Esophagus squamous epithelium (tissue), 5 donors: Measurements from ENCODE around the gene CLIC4. TPM values are rescaled to one million over a fixed set of nuclear protein-coding genes. Genes with fewer than 3 reads are reported as not detected.
A peak's percentile ranks its signal among the peaks of the same experiment; 100 is the strongest.
"Not testable (repeated sequence)": the region's sequence is repeated elsewhere in the genome, so short reads cannot be mapped to it uniquely, and the experiment has no call there.

Experiments
- DNase-seq: peaks from one replicate; lab custom pipeline; 2025; lab: John Stamatoyannopoulos, UW
- H3K27ac ChIP-seq, 4 donors: fragments of 200-600 bp; sonication (generic); one replicate each; pipeline ENCODE4 v1.5.1; 2016 to 2019; ENCODE audit warnings: mild to moderate bottlenecking in 1 of 4
- H3K27me3 ChIP-seq, 4 donors: fragments of 200-600 bp; sonication (generic); 1 replicate in 3 of 4; 2 replicates in 1 of 4; pipeline versions ENCODE4 v1.5.1 to v1.6.0; 2017 to 2021; ENCODE audit warnings: antibody characterized with exemption in 1 of 4
- H3K36me3 ChIP-seq, 3 donors: fragments of 200-600 bp; sonication (generic); one replicate each; pipeline ENCODE4 v1.5.1; 2016 to 2019
- H3K4me1 ChIP-seq, 3 donors: fragments of 200-600 bp; sonication (generic); one replicate each; pipeline ENCODE4 v1.5.1; 2017 to 2019
- H3K4me3 ChIP-seq, 4 donors: fragments of 200-600 bp; sonication (generic); 1 replicate in 3 of 4; 2 replicates in 1 of 4; pipeline ENCODE4 v1.5.1; 2016 to 2019; ENCODE audit warnings: mild to moderate bottlenecking in 2 of 4, moderate library complexity in 1 of 4
- H3K9me3 ChIP-seq, 3 donors: fragments of 200-600 bp; sonication (generic); one replicate each; pipeline ENCODE4 v1.5.1; 2016 to 2019
- POLR2A ChIP-seq, 4 donors: fragments of 450-650 bp; IDR thresholded peaks; one replicate each; pipeline ENCODE4 v1.6.1; 2017; ENCODE audit warnings: antibody characterized with exemption in 4 of 4, mild to moderate bottlenecking in 4 of 4, moderate library complexity in 3 of 4
- WGBS, 2 donors: methylation state at CpG; one replicate each; pipeline ENCODE4 v1.1.5; 2018; 5-methylcytosine and 5-hydroxymethylcytosine counted together
- intact Hi-C: fragments of 100-400 bp; cut with DNase I; formaldehyde crosslinking; loops from one replicate; pipeline ENCODE4 v1.15.0; 2022
- total RNA-seq, 4 donors: library from RNA; depleted of rRNA; stranded (reverse); fragments of >200 nt; gene quantifications; one replicate each; pipeline ENCODE4 v1.1.0, GENCODE V29; 2016
- TF ChIP-seq, protein P1 (sequence below), 6 experiments: fragments of 450-650 bp in 4 of 6; fragments of 200-600 bp in 2 of 6; sonication (generic) in 2 of 6; IDR thresholded peaks; one replicate each; pipeline ENCODE4 v1.5.1; 2016 to 2019; ENCODE audit warnings: antibody characterized with exemption in 6 of 6, mild to moderate bottlenecking in 4 of 6, moderate library complexity in 4 of 6
- donor health status: DM: yes; HTN: yes; CAD: no.

Gene CLIC4
- total RNA-seq, 4 donors from 2014 or later = 22.3 to 204 (median 69.0) TPM

DNA sequence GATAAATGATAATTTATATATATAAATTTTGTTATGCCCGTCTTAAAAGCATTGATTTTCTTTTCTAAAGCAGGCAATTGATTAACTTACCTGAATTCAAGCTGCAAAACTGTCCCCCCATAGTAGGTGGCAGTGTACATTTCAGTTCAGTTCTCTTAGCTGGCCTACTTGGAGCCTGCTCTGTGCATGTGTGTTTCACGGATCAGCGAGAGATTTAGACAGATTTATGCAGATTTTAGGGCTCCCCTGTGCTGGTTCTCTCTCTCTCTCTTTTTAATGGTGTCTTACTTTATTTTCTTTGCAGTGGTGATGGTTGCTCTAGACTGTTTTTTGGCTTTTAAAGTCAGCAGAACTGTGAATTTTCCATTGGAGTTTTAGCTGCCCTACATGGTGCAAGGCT, 30.7 kb downstream of the CLIC4 start:
- peak overlapping the region in 1 of 4 donors; percentile 12 for H3K27ac ChIP-seq
- 85 to 87% methylated on average over 3 of the region's 3 CpGs for WGBS, 2 donors
- H3K9me3 ChIP-seq = no peaks in the 10 kb centered on the region

DNA sequence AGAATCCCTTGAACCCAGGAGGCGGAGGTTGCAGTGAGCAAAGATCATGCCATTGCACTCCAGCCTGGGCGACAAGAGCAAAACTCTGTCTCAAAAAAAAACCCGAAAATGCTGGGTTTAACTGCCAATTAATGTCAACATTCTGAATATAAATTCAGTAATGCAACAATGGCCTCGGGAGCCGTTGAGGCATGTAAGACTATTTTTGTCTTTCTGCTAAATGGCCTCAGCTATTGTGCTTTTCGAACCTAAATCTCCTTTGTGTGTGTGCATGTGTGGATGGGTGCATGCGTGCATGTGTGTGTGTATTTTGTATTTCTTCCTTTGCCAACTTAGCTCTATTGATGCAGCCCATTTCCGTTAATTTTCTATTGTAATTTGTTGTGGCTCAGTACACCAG, 31.6 kb downstream of the CLIC4 start:
- TF ChIP-seq, protein P1, sequence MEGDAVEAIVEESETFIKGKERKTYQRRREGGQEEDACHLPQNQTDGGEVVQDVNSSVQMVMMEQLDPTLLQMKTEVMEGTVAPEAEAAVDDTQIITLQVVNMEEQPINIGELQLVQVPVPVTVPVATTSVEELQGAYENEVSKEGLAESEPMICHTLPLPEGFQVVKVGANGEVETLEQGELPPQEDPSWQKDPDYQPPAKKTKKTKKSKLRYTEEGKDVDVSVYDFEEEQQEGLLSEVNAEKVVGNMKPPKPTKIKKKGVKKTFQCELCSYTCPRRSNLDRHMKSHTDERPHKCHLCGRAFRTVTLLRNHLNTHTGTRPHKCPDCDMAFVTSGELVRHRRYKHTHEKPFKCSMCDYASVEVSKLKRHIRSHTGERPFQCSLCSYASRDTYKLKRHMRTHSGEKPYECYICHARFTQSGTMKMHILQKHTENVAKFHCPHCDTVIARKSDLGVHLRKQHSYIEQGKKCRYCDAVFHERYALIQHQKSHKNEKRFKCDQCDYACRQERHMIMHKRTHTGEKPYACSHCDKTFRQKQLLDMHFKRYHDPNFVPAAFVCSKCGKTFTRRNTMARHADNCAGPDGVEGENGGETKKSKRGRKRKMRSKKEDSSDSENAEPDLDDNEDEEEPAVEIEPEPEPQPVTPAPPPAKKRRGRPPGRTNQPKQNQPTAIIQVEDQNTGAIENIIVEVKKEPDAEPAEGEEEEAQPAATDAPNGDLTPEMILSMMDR (IDR thresholded peaks at IDR 0.05) = no peak
- no peak for TF ChIP-seq POLR2A (IDR thresholded peaks at IDR 0.05)
- WGBS, 2 donors = 51 to 57% methylated on average over 8 of the region's 8 CpGs
- H3K27ac ChIP-seq = peak overlapping the region in 1 of 4 donors; percentile 12

More for the DNA sequence above, 30.7 kb downstream of the CLIC4 start:
- DNase-seq = no peak
- Histone ChIP-seq H3K4me1 (peaks cover 0 to 37% (median 5%) of the 10 kb centered on the region in 3 donors), H3K4me3 (no peak overlapping the region), H3K27me3 (no peaks in the 10 kb centered on the region), H3K36me3 (peaks cover 0 to 3% (median 0%) of the 10 kb centered on the region in 3 donors)
- intact Hi-C loops = no loop called here
- no peak for TF ChIP-seq POLR2A (IDR thresholded peaks at IDR 0.05)
- TF ChIP-seq, protein P1 (IDR thresholded peaks at IDR 0.05) = no peak

DNA sequence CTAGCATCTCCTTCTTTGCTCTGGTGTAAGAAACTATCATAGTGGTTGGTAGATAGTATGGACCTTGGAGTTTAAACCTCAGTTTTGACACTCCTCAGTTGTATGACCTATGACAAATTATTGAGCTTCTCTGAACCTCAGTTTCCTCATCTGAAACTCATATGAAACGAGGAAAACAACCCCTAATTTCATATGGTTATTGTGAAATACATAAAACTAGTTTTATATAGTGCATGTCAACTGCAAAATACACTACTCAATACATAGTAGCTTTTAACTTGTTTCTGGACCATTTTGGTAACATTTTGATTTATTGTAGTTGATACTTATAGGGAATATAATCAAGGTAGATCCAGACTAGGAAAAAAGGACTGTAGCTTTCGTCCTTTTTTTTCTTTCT, 32.9 kb downstream of the CLIC4 start:
- TF ChIP-seq, protein P1 (IDR thresholded peaks at IDR 0.05) = no peak
- TF ChIP-seq POLR2A (IDR thresholded peaks at IDR 0.05) = no peak
- intact Hi-C loops = no loop called here
- H3K27me3 ChIP-seq = no peaks in the 10 kb centered on the region
- no peak overlapping the region for H3K27ac ChIP-seq
- peaks cover 0 to 22% (median 5%) of the 10 kb centered on the region in 3 donors for H3K4me1 ChIP-seq
- DNase-seq = no peak
- H3K4me3 ChIP-seq = no peak overlapping the region
- H3K36me3 ChIP-seq = peaks cover 0 to 3% (median 0%) of the 10 kb centered on the region in 3 donors
- 67 to 69% methylated on average over 2 of the region's 2 CpGs for WGBS, 2 donors
- H3K9me3 ChIP-seq = no peaks in the 10 kb centered on the region

More for the DNA sequence above, 31.6 kb downstream of the CLIC4 start:
- intact Hi-C loops = no loop called here
- Histone ChIP-seq H3K4me3 (no peak overlapping the region), H3K9me3 (no peaks in the 10 kb centered on the region), H3K4me1 (peaks cover 0 to 28% (median 5%) of the 10 kb centered on the region in 3 donors), H3K27me3 (no peaks in the 10 kb centered on the region), H3K36me3 (peaks cover 0 to 3% (median 0%) of the 10 kb centered on the region in 3 donors)
- DNase-seq = no peak

DNA sequence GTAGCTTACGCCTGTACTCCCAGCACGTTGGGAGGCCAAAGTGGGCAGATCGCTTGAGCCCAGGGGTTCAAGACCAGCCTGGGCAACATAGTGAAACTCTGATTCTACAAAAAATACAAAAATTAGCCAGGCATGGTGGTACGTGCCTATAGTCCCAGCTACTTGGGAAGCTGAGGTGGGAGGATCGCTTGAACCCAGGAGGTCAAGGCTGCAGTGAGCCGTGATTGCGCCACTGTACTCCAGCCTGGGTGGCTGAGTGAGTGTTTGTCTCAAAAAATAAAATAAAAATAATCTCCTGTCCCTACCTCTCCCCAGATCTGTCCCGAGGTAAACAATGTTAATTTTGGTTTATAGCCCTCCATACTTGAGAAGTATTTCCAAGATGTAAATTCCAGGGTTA, 34.0 kb downstream of the CLIC4 start:
- 93% methylated on average over 8 of the region's 8 CpGs for WGBS, 2 donors
- intact Hi-C loops, H3K9me3 ChIP-seq, H3K27ac ChIP-seq, H3K36me3 ChIP-seq, H3K4me3 ChIP-seq, H3K27me3 ChIP-seq, DNase-seq: not testable (repeated sequence)
- H3K4me1 ChIP-seq = peaks cover 0 to 29% (median 5%) of the 10 kb centered on the region in 3 donors

DNA sequence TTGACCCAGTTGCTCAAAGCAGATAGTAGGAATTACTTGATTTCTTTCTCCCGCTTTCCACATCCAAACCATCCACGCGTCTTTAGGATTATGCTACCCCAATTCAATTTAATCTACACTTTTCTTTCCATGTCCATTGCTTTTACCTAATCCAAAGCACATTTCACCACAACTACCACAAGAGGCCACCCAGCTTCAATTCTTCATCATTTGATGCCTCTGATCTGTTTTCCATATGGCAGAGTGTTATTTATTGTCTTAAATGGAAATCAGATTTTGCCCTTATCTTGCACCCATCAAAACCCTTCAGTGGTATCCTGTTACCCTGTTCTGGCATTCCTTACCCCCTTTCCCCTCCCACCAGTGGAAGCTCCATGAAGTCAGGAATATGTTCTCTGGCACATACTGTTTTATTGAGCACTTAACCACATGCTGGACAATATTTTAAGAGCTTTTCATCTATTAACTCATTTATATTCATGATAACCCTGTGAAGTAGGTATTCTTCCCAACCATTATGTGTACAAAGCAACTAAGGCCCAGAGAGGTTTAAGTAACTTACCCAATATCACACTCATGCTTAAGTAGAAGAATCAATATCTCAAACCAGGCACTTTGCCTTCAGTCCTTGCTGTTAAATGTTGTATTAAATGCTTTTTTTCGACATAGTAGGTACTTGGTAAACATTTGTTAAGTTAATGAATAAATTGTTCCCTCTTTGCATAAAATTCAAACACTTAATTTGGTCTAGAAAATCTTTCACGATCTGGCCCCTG, 34.6 kb downstream of the CLIC4 start:
- peak overlapping the region in 1 of 4 donors; percentile 26 for H3K27ac ChIP-seq
- intact Hi-C loops = no loop called here
- H3K9me3 ChIP-seq = no peaks in the 10 kb centered on the region
- H3K4me3 ChIP-seq = no peak overlapping the region
- H3K27me3 ChIP-seq = no peaks in the 10 kb centered on the region
- no peaks in the 10 kb centered on the region for H3K36me3 ChIP-seq
- WGBS, 2 donors = 86 to 92% methylated on average over 5 of the region's 5 CpGs
- DNase-seq = no peak
- H3K4me1 ChIP-seq = peaks cover 0 to 34% (median 5%) of the 10 kb centered on the region in 3 donors
- TF ChIP-seq, protein P1 (IDR thresholded peaks at IDR 0.05) = no peak
- no peak for TF ChIP-seq POLR2A (IDR thresholded peaks at IDR 0.05)

DNA sequence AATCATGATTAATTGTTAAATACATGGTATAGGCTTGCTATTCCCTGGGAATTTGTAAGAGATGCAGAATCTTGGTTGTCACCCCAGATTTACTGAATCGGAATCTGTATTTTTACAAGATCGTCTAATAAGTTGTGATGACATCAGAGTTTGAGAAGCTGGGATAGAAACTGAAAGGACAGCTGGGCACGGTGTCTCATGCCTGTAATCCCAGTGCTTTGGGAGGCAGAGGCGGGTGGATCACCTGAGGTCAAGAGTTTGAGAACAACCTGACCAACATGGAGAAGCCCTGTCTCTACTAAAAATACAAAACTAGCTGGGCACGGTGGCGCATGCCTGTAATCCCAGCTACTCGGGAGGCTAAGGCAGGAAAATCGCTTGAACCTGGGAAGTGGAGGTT, 35.4 kb downstream of the CLIC4 start:
- WGBS, 2 donors = 88 to 94% methylated on average over 8 of the region's 8 CpGs

More for the DNA sequence above, 35.4 kb downstream of the CLIC4 start:
- H3K36me3 ChIP-seq, H3K9me3 ChIP-seq, H3K4me3 ChIP-seq, intact Hi-C loops, H3K27me3 ChIP-seq, DNase-seq: not testable (repeated sequence)
- H3K4me1 ChIP-seq = peaks cover 0 to 40% (median 9%) of the 10 kb centered on the region in 3 donors
- H3K27ac ChIP-seq = peak overlapping the region in 1 of 4 donors; percentile 26
